HCT116 (cell line): ENCODE data around the gene PAFAH1B1. TPM values are rescaled to one million over a fixed set of nuclear protein-coding genes. Genes with fewer than 3 reads are reported as not detected.

ENCODE experiments used
- ATAC-seq: fragments of 200-7000 bp; cut with Tn5 transposase; 2 replicates; pipeline ENCODE4 v1.9.1; 2020; ENCODE audit warnings: mild to moderate bottlenecking, moderate library complexity
- BruUV-seq: library from RNA; stranded (reverse); fragments of 400-500 nt; replicated peaks from 2 replicates; lab custom pipeline; 2021; lab: Mats Ljungman, UMichigan
- CTCF ChIA-PET: fragments of 300-600 bp; sonication (Branson Sonifier 250); formaldehyde crosslinking; loops from one replicate; lab custom pipeline; 2021; ENCODE audit warnings: antibody characterized with exemption; lab: Charles Lee
- POLR2A ChIA-PET: fragments of 300-600, 350-600 bp; sonication (Branson Sonifier 250); formaldehyde crosslinking; loops from one replicate; lab custom pipeline; 2021; ENCODE audit warnings: antibody characterized with exemption; lab: Charles Lee
- RAD21 ChIA-PET, 2 experiments: fragments of 300-600 bp; sonication (Branson Sonifier 250); formaldehyde crosslinking; loops; one replicate each; lab custom pipeline; 2023; ENCODE audit warnings: low total read pairs in 2 of 2; ENCODE audit not compliant: uncharacterized antibody in 2 of 2, unreplicated experiment in 2 of 2, low non-redundant PET in 1 of 2; lab: Charles Lee
- DNase-seq: peaks from one replicate; pipeline ENCODE4 v3.0.0-alpha.2; 2010; ENCODE audit warnings: low read depth, low spot score
- H2AFZ ChIP-seq: fragments of 200-600 bp; shearing (Covaris generic), sonication (generic); 2 replicates; pipeline ENCODE4 v1.6.1; 2017; ENCODE audit warnings: low read depth, mixed run types, mixed read lengths, antibody characterized with exemption, low read length; ENCODE audit not compliant: poor library complexity, severe bottlenecking
- H3K27ac ChIP-seq: 2 replicates; pipeline ENCODE4 v1.5.1; 2012; ENCODE audit warnings: low read depth, low read length
- H3K27me3 ChIP-seq: fragments of 200-600 bp; sonication (generic); 2 replicates; pipeline ENCODE4 v1.6.1; 2016; ENCODE audit warnings: mixed run types, low read length, mixed read lengths; ENCODE audit not compliant: insufficient read depth
- H3K36me3 ChIP-seq, 2 experiments: fragments of 200-500 bp in 1 of 2; fragments of 200-600 bp in 1 of 2; sonication (Bioruptor generic) in 1 of 2; sonication (generic) in 1 of 2; 2 replicates each; pipeline versions ENCODE4 v1.5.1 to v1.6.1; 2014 to 2016; ENCODE audit warnings: low read length in 2 of 2, inconsistent platforms in 1 of 2, mixed read lengths in 1 of 2, mixed run types in 1 of 2; ENCODE audit not compliant: insufficient read depth in 2 of 2, control insufficient read depth in 1 of 2
- H3K4me1 ChIP-seq, 2 experiments: fragments of 200-600 bp in 1 of 2; sonication (generic) in 1 of 2; 2 replicates each; pipeline versions ENCODE4 v1.5.1 to v1.6.1; 2012 to 2017; ENCODE audit warnings: low read length in 2 of 2, inconsistent platforms in 1 of 2, mild to moderate bottlenecking in 1 of 2, mixed read lengths in 1 of 2, mixed run types in 1 of 2, moderate library complexity in 1 of 2; ENCODE audit not compliant: insufficient read depth in 2 of 2, control insufficient read depth in 1 of 2
- H3K4me2 ChIP-seq: fragments of 200-600 bp; sonication (generic); 2 replicates; pipeline ENCODE4 v1.6.1; 2017; ENCODE audit warnings: mixed run types, low read length, mixed read lengths
- H3K4me3 ChIP-seq, 2 experiments: fragments of 200-600 bp in 1 of 2; sonication (generic) in 1 of 2; replicated peaks in 1 of 2; 2 replicates each; pipeline ENCODE4 v1.5.1; 2011 to 2016; ENCODE audit warnings: low read length in 2 of 2, control low read depth in 1 of 2, low read depth in 1 of 2, mild to moderate bottlenecking in 1 of 2, mixed read lengths in 1 of 2, mixed run types in 1 of 2
- H3K79me2 ChIP-seq: fragments of 200-600 bp; sonication (generic); 2 replicates; pipeline ENCODE4 v1.6.1; 2017; ENCODE audit warnings: mild to moderate bottlenecking, mixed run types, low read length, moderate library complexity, mixed read lengths; ENCODE audit not compliant: insufficient read depth
- H3K9ac ChIP-seq: fragments of 200-600 bp; sonication (generic); 2 replicates; pipeline ENCODE4 v1.6.1; 2016; ENCODE audit warnings: low read length, mixed read lengths
- H3K9me2 ChIP-seq: fragments of 200-600 bp; sonication (generic), shearing (Covaris generic); 2 replicates; pipeline ENCODE4 v1.6.1; 2017; ENCODE audit warnings: mixed run types, mild to moderate bottlenecking, moderate library complexity; ENCODE audit not compliant: insufficient read depth
- H3K9me3 ChIP-seq, 2 experiments: fragments of 200-500 bp in 1 of 2; fragments of 200-600 bp in 1 of 2; sonication (Bioruptor generic) in 1 of 2; sonication (generic) in 1 of 2; 2 replicates each; pipeline ENCODE4 v1.6.1; 2014 to 2017; ENCODE audit warnings: low read length in 2 of 2, mixed read lengths in 2 of 2, inconsistent platforms in 1 of 2, low read depth in 1 of 2, mild to moderate bottlenecking in 1 of 2, mixed run types in 1 of 2, moderate library complexity in 1 of 2; ENCODE audit not compliant: control insufficient read depth in 1 of 2, insufficient read depth in 1 of 2
- H4K20me1 ChIP-seq: fragments of 200-600 bp; sonication (generic), shearing (Covaris generic); 2 replicates; pipeline ENCODE4 v1.6.1; 2017; ENCODE audit warnings: mixed run types, mild to moderate bottlenecking, moderate library complexity; ENCODE audit not compliant: insufficient read depth
- CBX3 ChIP-seq: IDR thresholded peaks from 2 replicates; pipeline ENCODE4 v1.6.1; 2012; ENCODE audit warnings: low read depth
- CEBPB ChIP-seq: IDR thresholded peaks from 2 replicates; pipeline ENCODE4 v1.6.1; 2012; ENCODE audit warnings: low read depth
- CTCF ChIP-seq, 3 experiments: fragments of 200-600 bp in 1 of 3; sonication (generic) in 1 of 3; IDR thresholded peaks in 2 of 3; conservative IDR thresholded peaks in 1 of 3; 2 replicates each; pipeline ENCODE4 v1.5.1; 2012 to 2017; ENCODE audit warnings: low read depth in 2 of 3, low read length in 2 of 3, antibody characterized with exemption in 1 of 3, borderline replicate concordance in 1 of 3, control low read depth in 1 of 3, mild to moderate bottlenecking in 1 of 3, mixed read lengths in 1 of 3, mixed run types in 1 of 3, moderate library complexity in 1 of 3; ENCODE audit not compliant: insufficient read depth in 1 of 3
- ELF1 ChIP-seq: IDR thresholded peaks from 2 replicates; pipeline ENCODE4 v1.6.1; 2012; ENCODE audit warnings: low read depth, borderline replicate concordance
- EZH2 ChIP-seq: fragments of 200-600 bp; sonication (generic); IDR thresholded peaks from 2 replicates; pipeline ENCODE4 v1.6.1; 2017; ENCODE audit warnings: antibody characterized with exemption, mixed run types
- EZH2phosphoT487 ChIP-seq: fragments of 200-600 bp; IDR thresholded peaks from 2 replicates; pipeline ENCODE4 v1.6.1; 2018; ENCODE audit warnings: antibody characterized with exemption, borderline replicate concordance
- FOSL1 ChIP-seq: IDR thresholded peaks from 2 replicates; pipeline ENCODE4 v1.6.1; 2012; ENCODE audit warnings: low read depth
- JUND ChIP-seq: IDR thresholded peaks from 2 replicates; pipeline ENCODE4 v1.6.1; 2012
- POLR2A ChIP-seq: IDR thresholded peaks from 2 replicates; pipeline ENCODE4 v1.7.0; 2011; ENCODE audit warnings: borderline replicate concordance; ENCODE audit not compliant: insufficient read depth, insufficient read length; ENCODE audit errors: extremely low read depth
- RAD21 ChIP-seq: IDR thresholded peaks from 2 replicates; pipeline ENCODE4 v1.6.1; 2012; ENCODE audit warnings: low read depth, mild to moderate bottlenecking
- SIN3A ChIP-seq: IDR thresholded peaks from 2 replicates; pipeline ENCODE4 v1.6.1; 2012; ENCODE audit warnings: low read depth
- SP1 ChIP-seq: IDR thresholded peaks from 2 replicates; pipeline ENCODE4 v1.6.1; 2012; ENCODE audit warnings: low read depth
- SRF ChIP-seq: IDR thresholded peaks from 2 replicates; pipeline ENCODE4 v1.6.1; 2012; ENCODE audit warnings: low read depth
- TCF7L2 ChIP-seq: IDR thresholded peaks from 2 replicates; pipeline ENCODE4 v1.7.0; 2011; ENCODE audit warnings: borderline replicate concordance, inconsistent platforms; ENCODE audit not compliant: insufficient read depth, insufficient read length; ENCODE audit errors: extremely low read depth
- YY1 ChIP-seq: IDR thresholded peaks from 2 replicates; pipeline ENCODE4 v1.6.1; 2011; ENCODE audit warnings: low read length, low read depth, moderate library complexity, mild to moderate bottlenecking; ENCODE audit not compliant: insufficient replicate concordance; ENCODE audit errors: extremely low read depth
- ZFX ChIP-seq: fragments of 450-650 bp; IDR thresholded peaks from 2 replicates; pipeline ENCODE4 v1.6.1; 2017
- ZNF274 ChIP-seq: fragments of 200-500 bp; sonication (Bioruptor generic); IDR thresholded peaks from 2 replicates; pipeline ENCODE4 v1.6.1; 2014; ENCODE audit warnings: mild to moderate bottlenecking, low read depth, low read length, inconsistent platforms
- intact Hi-C: fragments of 100-400 bp; cut with micrococcal nuclease; formaldehyde crosslinking; loops from 2 replicates; pipeline ENCODE4 v1.10.0; 2022
- total RNA-seq: library from RNA; stranded (reverse); gene quantifications from one replicate; pipeline ENCODE4 v1.2.1, GENCODE V29; 2021; ENCODE audit not compliant: unreplicated experiment

PAFAH1B1 gene
- total RNA-seq, 1 experiment from 2014 or later = 113 TPM

GRCh38 chr17:2692781-2693135, 99.3 kb downstream of the PAFAH1B1 start:
- CTCF ChIA-PET = interaction anchor here (1.4 kb wide), 1 partner anchor 15 kb away, joined by 3 read pairs; no protein-coding TSS in a partner anchor
- POLR2A ChIA-PET = no interaction called here
- H3K9me3 ChIP-seq = no peaks in the 10 kb centered on the region
- no peaks in the 10 kb centered on the region for H4K20me1 ChIP-seq
- no peak overlapping the region; the same call in 1 of the 2 replicates for H3K27ac ChIP-seq
- TF ChIP-seq SIN3A = no peak
- no peak for TF ChIP-seq TCF7L2
- TF ChIP-seq SRF = no peak
- TF ChIP-seq CTCF (IDR thresholded peaks at IDR 0.05 in 2 of 3, conservative IDR thresholded peaks at IDR 0.05 in 1 of 3; ENCODE audit: borderline replicate concordance in 1 of 3, insufficient read depth in 1 of 3, low read depth in 2 of 3, low read length in 2 of 3) = no peak
- TF ChIP-seq EZH2phosphoT487 = no peak
- TF ChIP-seq RAD21 = no peak
- TF ChIP-seq ZFX = no peak
- no peak for TF ChIP-seq YY1
- TF ChIP-seq CEBPB = no peak
- no peak for TF ChIP-seq ZNF274
- TF ChIP-seq ELF1 = no peak
- no peak for TF ChIP-seq FOSL1
- no peak for TF ChIP-seq EZH2
- TF ChIP-seq SP1 = no peak
- TF ChIP-seq POLR2A = no peak
- no peak for TF ChIP-seq JUND
- TF ChIP-seq CBX3 = no peak
- H3K4me3 ChIP-seq = no peak overlapping the region
- no peak overlapping the region for H3K9ac ChIP-seq
- DNase-seq (no peak), ATAC-seq (no peak)
- H2AFZ ChIP-seq = no peak overlapping the region
- no peaks in the 10 kb centered on the region for H3K4me1 ChIP-seq
- RAD21 ChIA-PET = no interaction called here
- no peaks in the 10 kb centered on the region for H3K27me3 ChIP-seq
- no TSS peak for BruUV-seq
- H3K4me2 ChIP-seq = no peak overlapping the region
- H3K79me2 ChIP-seq = no peaks in the 10 kb centered on the region; the same call in 1 of the 2 replicates
- H3K9me2 ChIP-seq = no peaks in the 10 kb centered on the region
- intact Hi-C loops = no loop called here
- H3K36me3 ChIP-seq = peaks cover 10 to 41% of the 10 kb centered on the region in 2 experiments; a peak in 3 of 4 replicates
